HepG2 (cell line): ENCODE data around the gene ATAD1. TPM values are rescaled to one million over a fixed set of nuclear protein-coding genes. Genes with fewer than 3 reads are reported as not detected.
A peak's percentile ranks its signal among the peaks of the same experiment; 100 is the strongest.

Experiments
- CHCHD3 ChIP-seq: sonication (generic); formaldehyde crosslinking; IDR thresholded peaks from 2 replicates; pipeline ENCODE4 v1.8.0; 2022; ENCODE audit warnings: mild to moderate bottlenecking, missing genetic modification reagents, moderate library complexity
- CREB1 ChIP-seq, 2 experiments: fragments of 450-650 bp in 1 of 2; IDR thresholded peaks; 2 replicates each; pipeline ENCODE4 v1.6.1; 2016 to 2017; ENCODE audit warnings: control low read depth in 1 of 2, mild to moderate bottlenecking in 1 of 2, missing compliant biosample characterization in 1 of 2, missing genetic modification characterization in 1 of 2
- CREM ChIP-seq, 2 experiments: sonication (generic) in 1 of 2; formaldehyde crosslinking in 1 of 2; IDR thresholded peaks; 2 replicates each; pipeline versions ENCODE4 v1.4.0 to v1.6.1; 2016 to 2020; ENCODE audit warnings: antibody characterized with exemption in 1 of 2, mild to moderate bottlenecking in 1 of 2, missing genetic modification reagents in 1 of 2
- ELF3 ChIP-seq: IDR thresholded peaks from 2 replicates; pipeline ENCODE4 v1.6.1; 2016; ENCODE audit warnings: missing genetic modification reagents, missing compliant biosample characterization
- FOXM1 ChIP-seq: sonication (generic); formaldehyde crosslinking; IDR thresholded peaks from 2 replicates; pipeline ENCODE4 v1.5.0; 2020; ENCODE audit warnings: missing genetic modification reagents
- HHEX ChIP-seq: IDR thresholded peaks from 2 replicates; pipeline ENCODE4 v1.6.1; 2016; ENCODE audit warnings: control low read depth
- HMGA1 ChIP-seq: sonication (generic); formaldehyde crosslinking; conservative IDR thresholded peaks from 2 replicates; pipeline ENCODE4 v1.4.0; 2020; ENCODE audit warnings: missing genetic modification reagents
- HNF4G ChIP-seq, 2 experiments: sonication (generic) in 1 of 2; formaldehyde crosslinking in 1 of 2; IDR thresholded peaks; 2 replicates each; pipeline versions ENCODE4 v1.4.0 to v1.6.1; 2011 to 2020; ENCODE audit warnings: borderline replicate concordance in 2 of 2, low read depth in 2 of 2, mild to moderate bottlenecking in 2 of 2, low read length in 1 of 2, missing genetic modification reagents in 1 of 2, moderate library complexity in 1 of 2
- MED1 ChIP-seq: sonication (generic); formaldehyde crosslinking; IDR thresholded peaks from 2 replicates; pipeline ENCODE4 v1.4.0; 2020; ENCODE audit warnings: missing genetic modification reagents
- MXD1 ChIP-seq: sonication (generic); formaldehyde crosslinking; IDR thresholded peaks from 2 replicates; pipeline ENCODE4 v1.4.0; 2020; ENCODE audit warnings: mild to moderate bottlenecking, missing genetic modification reagents
- PCBP2 ChIP-seq: fragments of 200-400 bp; formaldehyde crosslinking; optimal IDR thresholded peaks from 2 replicates; pipeline ENCODE3; 2018; ENCODE audit warnings: low read length, low read depth; ENCODE audit not compliant: poor library complexity, severe bottlenecking
- SIN3B ChIP-seq: fragments of 150-350 bp; IDR thresholded peaks from 2 replicates; pipeline ENCODE4 v1.6.1; 2014; ENCODE audit warnings: low read length
- SKI ChIP-seq: fragments of 450-650 bp; IDR thresholded peaks from one replicate; pipeline ENCODE4 v1.6.1; 2018; ENCODE audit warnings: mild to moderate bottlenecking; ENCODE audit not compliant: partially characterized antibody
- THAP7 ChIP-seq: sonication (generic); formaldehyde crosslinking; IDR thresholded peaks from 2 replicates; pipeline ENCODE4 v1.8.1; 2023; ENCODE audit warnings: mild to moderate bottlenecking, missing genetic modification reagents
- ZBTB26 ChIP-seq: IDR thresholded peaks from 2 replicates; pipeline ENCODE4 v1.6.1; 2016; ENCODE audit warnings: missing compliant biosample characterization, missing genetic modification reagents, borderline replicate concordance
- ZNF367 ChIP-seq: sonication (generic); formaldehyde crosslinking; IDR thresholded peaks from 2 replicates; pipeline ENCODE4 v1.4.0; 2020; ENCODE audit warnings: missing genetic modification reagents, borderline replicate concordance
- ZNF430 ChIP-seq: sonication (generic); formaldehyde crosslinking; IDR thresholded peaks from 2 replicates; pipeline ENCODE4 v1.9.0; 2021; ENCODE audit warnings: mild to moderate bottlenecking, missing genetic modification reagents
- ZNF572 ChIP-seq: sonication (generic); formaldehyde crosslinking; IDR thresholded peaks from 2 replicates; pipeline ENCODE4 v1.5.1; 2020; ENCODE audit warnings: mild to moderate bottlenecking, missing genetic modification reagents
- ZNF672 ChIP-seq: sonication (generic); formaldehyde crosslinking; IDR thresholded peaks from 2 replicates; pipeline ENCODE4 v1.8.1; 2022; ENCODE audit warnings: missing genetic modification reagents
- ZNF749 ChIP-seq: sonication (generic); formaldehyde crosslinking; IDR thresholded peaks from 2 replicates; pipeline ENCODE4 v1.8.0; 2022; ENCODE audit warnings: mild to moderate bottlenecking, missing genetic modification reagents, moderate library complexity, borderline replicate concordance
- polyA plus RNA-seq, 8 experiments: library from polyadenylated mRNA; depleted of rRNA in 3 of 8; stranded (reverse) in 7 of 8; unstranded in 1 of 8; fragments of >200 nt; fragmentation: Illumina TruSeq in 4 of 8; extraction: Trizol in 4 of 8; gene quantifications; 2 replicates each; pipeline versions ENCODE4 v1.2.1 to v1.2.3, GENCODE V29; 2011 to 2016; ENCODE audit warnings: low read depth in 4 of 8, missing spikeins in 1 of 8, mixed read lengths in 1 of 8; ENCODE audit not compliant: insufficient read depth in 1 of 8
- total RNA-seq, 5 experiments: library from RNA; depleted of rRNA; stranded (reverse); fragments of >200 nt; fragmentation: Illumina TruSeq; extraction: Trizol; gene quantifications; 2 replicates each; pipeline ENCODE4 v1.2.3, GENCODE V29; 2016; ENCODE audit warnings: low read depth in 1 of 5
- TF ChIP-seq, protein P1 (sequence below): IDR thresholded peaks from 2 replicates; pipeline ENCODE4 v1.6.1; 2016; ENCODE audit warnings: missing biosample characterization, missing genetic modification reagents, low read depth
- TF ChIP-seq, protein P2 (sequence below): sonication (generic); formaldehyde crosslinking; IDR thresholded peaks from 2 replicates; pipeline ENCODE4 v1.9.0; 2022; ENCODE audit warnings: low read depth, missing genetic modification reagents

The ATAD1 gene
- total and polyA plus RNA-seq, 2 of the 13 experiments (the other 11 are each of a cell fraction or from before 2014, with no cell fraction given), result 14.9 to 28.2 TPM

DNA sequence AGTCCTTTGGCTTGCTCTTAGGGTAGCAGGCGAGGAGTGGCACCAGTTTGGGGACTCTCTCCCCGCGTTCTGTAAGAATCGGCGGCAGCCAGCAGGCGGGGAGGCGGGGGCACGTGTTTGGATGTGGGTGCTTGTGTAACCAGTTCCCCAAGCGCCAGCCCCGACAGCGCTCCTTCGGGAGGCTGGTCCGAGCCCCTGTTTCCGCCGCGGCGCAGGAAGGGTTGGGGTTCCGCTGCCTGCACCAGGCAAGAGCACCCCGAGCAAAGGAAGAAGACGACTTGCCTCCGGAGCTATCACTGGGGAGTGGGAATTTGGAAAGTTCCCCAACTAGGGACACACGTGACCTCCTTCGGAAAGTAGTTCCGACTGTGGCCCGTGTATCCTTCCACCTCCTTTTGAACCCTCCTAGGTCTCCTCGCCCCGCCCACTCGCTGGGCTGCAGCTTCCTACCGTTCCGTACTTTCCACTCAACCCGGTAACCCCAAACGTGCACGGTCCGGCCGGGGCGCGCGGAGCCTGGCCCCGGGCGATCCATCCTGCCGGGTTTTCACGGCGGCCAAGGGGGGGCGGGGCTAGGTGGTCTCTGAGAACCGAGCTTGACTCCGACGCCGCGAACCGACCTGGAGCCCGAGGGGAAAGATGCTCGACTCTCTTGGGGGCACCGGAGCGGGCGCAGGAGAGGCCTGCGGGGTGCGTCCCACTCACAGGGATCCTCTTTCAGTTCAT lies 44.1 kb upstream of the ATAD1 start (continued):
- TF ChIP-seq ZNF749, result peak; percentile 73
- peak; percentile 82 for TF ChIP-seq MED1 (CRISPR knock-in tag)
- TF ChIP-seq, protein P1, sequence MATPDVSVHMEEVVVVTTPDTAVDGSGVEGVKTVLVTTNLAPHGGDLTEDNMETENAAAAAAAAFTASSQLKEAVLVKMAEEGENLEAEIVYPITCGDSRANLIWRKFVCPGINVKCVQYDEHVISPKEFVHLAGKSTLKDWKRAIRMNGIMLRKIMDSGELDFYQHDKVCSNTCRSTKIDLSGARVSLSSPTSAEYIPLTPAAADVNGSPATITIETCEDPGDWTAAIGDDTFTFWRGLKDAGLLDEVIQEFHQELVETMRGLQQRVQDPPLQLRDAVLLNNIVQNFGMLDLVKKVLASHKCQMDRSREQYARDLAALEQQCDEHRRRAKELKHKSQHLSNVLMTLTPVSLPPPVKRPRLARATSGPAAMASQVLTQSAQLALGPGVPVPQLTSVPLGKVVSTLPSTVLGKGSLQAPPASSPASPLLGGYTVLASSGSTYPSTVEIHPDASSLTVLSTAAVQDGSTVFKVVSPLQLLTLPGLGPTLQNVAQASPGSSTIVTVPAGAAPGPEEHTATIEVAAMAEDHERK (CRISPR knock-in tag), result 0 out of 2 replicates have a peak, but pooled peaks have one; percentile 37
- TF ChIP-seq HHEX (CRISPR knock-in tag), result no peak
- peak; percentile 64 for TF ChIP-seq SKI
- no peak for TF ChIP-seq CHCHD3
- TF ChIP-seq CREM (IDR thresholded peaks at IDR 0.05), result peak; percentile 54; the same call in 1 of the 2 replicates
- no peak for TF ChIP-seq CREM (CRISPR knock-in tag; IDR thresholded peaks at IDR 0.05)
- TF ChIP-seq, protein P2, sequence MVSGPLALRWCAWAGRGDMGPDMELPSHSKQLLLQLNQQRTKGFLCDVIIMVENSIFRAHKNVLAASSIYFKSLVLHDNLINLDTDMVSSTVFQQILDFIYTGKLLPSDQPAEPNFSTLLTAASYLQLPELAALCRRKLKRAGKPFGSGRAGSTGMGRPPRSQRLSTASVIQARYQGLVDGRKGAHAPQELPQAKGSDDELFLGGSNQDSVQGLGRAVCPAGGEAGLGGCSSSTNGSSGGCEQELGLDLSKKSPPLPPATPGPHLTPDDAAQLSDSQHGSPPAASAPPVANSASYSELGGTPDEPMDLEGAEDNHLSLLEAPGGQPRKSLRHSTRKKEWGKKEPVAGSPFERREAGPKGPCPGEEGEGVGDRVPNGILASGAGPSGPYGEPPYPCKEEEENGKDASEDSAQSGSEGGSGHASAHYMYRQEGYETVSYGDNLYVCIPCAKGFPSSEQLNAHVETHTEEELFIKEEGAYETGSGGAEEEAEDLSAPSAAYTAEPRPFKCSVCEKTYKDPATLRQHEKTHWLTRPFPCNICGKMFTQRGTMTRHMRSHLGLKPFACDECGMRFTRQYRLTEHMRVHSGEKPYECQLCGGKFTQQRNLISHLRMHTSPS (CRISPR knock-in tag), result no peak
- no peak; the same call in 1 of the 2 replicates for TF ChIP-seq ZNF367 (CRISPR knock-in tag)
- no peak for TF ChIP-seq ZNF572 (CRISPR knock-in tag)
- TF ChIP-seq ZNF430 (CRISPR knock-in tag), result peak; percentile 51; the same call in 1 of the 2 replicates
- TF ChIP-seq SIN3B, result no peak
- TF ChIP-seq ZNF672 (CRISPR knock-in tag), result no peak
- TF ChIP-seq THAP7 (CRISPR knock-in tag), result peak; percentile 66; the same call in 1 of the 2 replicates
- no peak for TF ChIP-seq PCBP2
- peak; percentile 78 for TF ChIP-seq HNF4G (IDR thresholded peaks at IDR 0.05; ENCODE audit: borderline replicate concordance, low read depth, low read length)
- peak; percentile 46; the same call in 1 of the 2 replicates for TF ChIP-seq HNF4G (CRISPR knock-in tag; IDR thresholded peaks at IDR 0.05; ENCODE audit: borderline replicate concordance, low read depth)
- peak; percentile 84 for TF ChIP-seq ELF3
- TF ChIP-seq ZBTB26 (CRISPR knock-in tag), result no peak; the same call in 1 of the 2 replicates
- peak; percentile 85; the same call in 1 of the 2 replicates for TF ChIP-seq MXD1 (CRISPR knock-in tag)
- peak; percentile 55 for TF ChIP-seq CREB1 (IDR thresholded peaks at IDR 0.05)
- peak; percentile 47 for TF ChIP-seq CREB1 (CRISPR knock-in tag; IDR thresholded peaks at IDR 0.05)
- no peak for TF ChIP-seq HMGA1 (CRISPR knock-in tag)
- no peak for TF ChIP-seq FOXM1 (CRISPR knock-in tag)
